HL-60/S4 (cell line): ENCODE data around the gene ARL15.
"Not testable (repeated sequence)": the region's sequence is repeated elsewhere in the genome, so short reads cannot be mapped to it uniquely, and the experiment has no call there.

ENCODE experiments used
- in situ Hi-C: fragments of 300-500 bp; cut with MboI; formaldehyde crosslinking; loops from 2 replicates; pipeline ENCODE4 v1.14.3; 2022; ENCODE audit warnings: low sequenced_read_pairs

The ARL15 gene

DNA sequence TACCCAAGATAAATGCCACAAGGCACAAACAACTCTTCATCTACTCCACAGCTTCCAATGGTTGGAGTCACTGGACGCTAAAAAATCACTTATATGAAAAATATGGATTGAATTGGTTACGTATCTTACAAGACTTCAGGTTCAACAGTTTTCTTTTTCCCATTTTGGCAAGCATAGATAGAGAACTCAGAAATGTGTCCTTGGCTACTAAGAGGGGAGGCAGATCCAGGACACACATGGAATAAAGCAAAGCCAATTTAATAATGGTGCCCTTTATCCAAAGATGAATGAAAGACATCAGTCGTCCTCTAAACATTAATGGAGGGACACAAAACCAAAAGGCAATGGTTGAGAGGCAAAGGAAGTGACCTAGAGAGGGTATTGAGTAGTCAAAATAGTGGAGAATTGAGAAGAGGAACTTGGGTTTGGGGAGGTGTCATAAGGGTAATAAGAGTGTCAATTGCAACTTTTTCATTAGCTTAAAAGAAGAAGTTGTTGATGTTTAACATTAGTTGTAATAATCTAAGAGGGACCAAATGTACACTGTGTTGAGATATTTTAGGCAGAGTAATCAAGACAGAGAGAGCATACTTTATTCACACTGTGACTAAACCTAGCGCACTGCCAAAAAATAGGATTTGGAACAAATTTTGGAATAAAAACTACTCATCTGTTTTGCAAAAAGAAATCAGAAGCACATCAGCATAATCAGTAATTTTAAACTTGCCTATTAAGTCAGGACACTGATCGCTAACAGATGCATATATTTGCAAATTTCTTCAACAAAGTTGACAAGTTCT, 308.2 kb downstream of the ARL15 start:
- in situ Hi-C loops, result no loop called here

DNA sequence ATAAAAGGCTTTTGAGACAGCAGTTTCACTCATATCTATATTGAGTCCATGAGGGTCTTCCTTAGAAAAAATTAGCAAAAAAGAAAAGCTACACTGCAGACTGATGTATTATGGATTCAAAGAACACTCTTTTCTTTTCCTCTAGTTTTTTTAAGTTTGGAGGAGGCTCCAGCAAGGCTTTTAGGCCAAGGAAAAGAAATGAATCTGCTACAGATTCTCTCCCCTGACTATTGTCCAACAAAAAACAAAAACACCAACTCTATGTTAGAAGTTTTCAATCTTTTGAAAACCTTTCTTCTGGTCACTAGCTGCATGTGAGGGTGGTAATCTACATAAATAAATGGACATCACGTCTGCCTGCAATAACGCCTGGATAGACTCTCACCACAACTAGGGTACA, 310.4 kb downstream of the ARL15 start:
- in situ Hi-C loops, result no loop called here

DNA sequence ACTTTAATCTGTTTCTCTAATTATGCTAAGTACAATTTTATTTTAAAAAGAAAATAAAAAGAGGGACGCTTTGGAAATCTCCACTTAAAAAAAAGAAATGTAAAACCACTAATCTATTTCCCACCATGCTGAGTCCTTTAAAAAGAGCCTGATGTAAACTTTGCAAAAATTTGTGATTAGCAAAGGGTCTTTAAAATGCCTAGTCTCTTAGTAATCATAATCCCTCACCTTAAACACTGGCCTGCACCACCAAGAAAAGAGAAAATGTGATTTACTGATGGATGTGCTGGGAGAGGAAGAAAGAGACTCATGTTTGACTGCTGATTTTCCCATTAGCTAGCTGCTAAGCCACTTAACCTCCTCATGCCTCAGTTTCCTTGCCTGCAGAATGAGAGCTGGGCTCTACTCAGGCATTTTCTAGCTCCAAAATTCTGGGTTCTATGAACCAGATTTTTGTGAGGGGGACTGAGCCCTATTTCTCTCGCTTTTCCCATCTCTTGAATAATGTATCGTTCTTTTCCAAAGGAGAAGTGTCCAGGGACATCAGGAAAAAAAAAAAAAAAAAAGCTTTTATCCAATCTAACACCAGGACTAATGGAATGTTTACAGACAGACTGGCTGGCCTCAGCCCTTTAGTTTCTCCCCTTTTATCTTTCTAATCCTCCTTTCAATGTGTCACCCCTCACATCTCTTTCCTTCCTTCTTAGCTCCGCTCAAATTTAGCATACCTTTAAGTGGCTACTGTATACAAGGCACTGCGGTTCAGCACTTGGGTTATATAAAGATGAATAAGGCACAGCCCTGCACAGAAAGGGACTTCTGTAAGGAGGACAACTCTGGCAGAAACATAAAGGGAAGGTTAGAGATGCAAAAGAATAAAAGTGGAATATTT, 312.4 kb downstream of the ARL15 start:
- in situ Hi-C loops, result no loop called here

DNA sequence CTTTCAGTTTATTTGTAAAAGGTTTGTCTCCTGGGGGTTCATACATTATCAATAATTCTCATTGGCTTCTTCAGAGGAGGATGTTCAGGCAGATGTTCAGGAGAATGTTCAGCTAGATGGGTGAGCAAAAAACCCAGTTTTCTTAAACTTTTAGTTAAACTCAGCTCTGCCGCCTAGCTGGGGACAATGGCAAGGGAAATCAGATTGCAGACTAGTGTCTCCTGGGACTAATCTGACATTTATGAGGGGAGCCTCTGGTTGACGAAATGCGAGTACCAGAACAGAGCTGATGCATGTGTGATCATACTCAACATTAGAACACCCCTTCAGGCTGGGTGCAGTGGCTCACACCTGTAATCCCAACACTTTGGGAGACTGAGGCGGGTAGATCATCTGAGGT, 314.4 kb downstream of the ARL15 start:
- in situ Hi-C loops, result no loop called here

DNA sequence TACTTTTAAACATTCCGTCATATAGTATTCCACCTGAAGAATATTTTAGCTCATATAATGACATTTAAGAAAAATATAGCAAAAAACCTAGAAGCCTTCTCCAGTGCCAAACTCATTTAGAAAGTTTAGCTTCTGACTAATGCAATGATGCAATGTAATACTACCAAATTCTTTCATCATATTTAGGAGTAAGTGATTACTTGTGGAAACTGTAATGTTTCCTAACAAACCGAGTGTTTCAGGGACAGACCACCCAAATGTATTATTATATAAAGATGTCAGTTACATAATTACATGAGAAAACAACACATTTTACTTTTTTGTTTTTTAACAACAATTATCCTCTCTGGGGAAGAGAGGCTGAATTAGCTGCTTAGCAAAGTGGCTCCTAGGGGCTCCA, 316.2 kb downstream of the ARL15 start:
- in situ Hi-C loops, result no loop called here

DNA sequence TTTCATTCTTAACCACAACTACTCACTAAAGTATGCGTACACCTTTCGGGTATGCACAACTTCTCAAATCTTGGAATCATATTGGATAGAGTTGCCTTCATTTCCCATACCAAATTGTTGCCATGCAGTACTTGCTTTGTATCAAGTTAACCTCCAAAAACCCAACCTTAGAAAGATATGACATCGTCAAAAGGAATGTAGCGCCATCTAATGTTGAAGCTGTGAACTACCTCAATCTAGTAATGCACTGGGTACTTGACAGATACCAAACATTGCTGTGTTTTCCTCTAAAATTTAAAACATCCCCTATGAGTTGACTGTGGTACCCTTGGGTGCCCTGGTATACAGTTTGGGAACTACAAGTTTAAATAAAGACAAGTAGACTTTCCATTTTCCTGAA, 318.4 kb downstream of the ARL15 start:
- in situ Hi-C loops, result no loop called here

- in situ Hi-C loops, result no loop called here
These were observed 323.3 kb downstream of the ARL15 start for GRCh38 chr5:53987101-53987500.

- in situ Hi-C loops, result no loop called here
These were observed 324.6 kb downstream of the ARL15 start for GRCh38 chr5:53985796-53986195.

DNA sequence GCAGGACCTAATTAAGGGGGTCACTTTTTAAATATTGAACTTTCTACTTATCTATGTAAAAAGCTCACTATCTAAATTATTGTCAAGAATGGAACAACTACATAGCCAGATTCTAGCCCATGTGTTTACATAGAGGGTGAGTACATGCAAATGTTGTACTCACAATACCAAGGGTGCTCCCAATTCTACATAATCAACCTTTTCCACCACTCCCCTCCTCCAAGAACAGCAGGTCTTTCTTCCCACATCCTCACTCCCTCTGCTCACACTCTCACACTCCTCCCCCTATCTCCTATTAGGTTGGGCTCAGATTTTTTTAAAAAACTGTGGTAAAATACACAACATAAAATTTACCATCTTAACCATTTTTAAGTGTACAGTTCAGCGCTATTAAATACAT, 325.4 kb downstream of the ARL15 start:
- in situ Hi-C loops, result no loop called here

DNA sequence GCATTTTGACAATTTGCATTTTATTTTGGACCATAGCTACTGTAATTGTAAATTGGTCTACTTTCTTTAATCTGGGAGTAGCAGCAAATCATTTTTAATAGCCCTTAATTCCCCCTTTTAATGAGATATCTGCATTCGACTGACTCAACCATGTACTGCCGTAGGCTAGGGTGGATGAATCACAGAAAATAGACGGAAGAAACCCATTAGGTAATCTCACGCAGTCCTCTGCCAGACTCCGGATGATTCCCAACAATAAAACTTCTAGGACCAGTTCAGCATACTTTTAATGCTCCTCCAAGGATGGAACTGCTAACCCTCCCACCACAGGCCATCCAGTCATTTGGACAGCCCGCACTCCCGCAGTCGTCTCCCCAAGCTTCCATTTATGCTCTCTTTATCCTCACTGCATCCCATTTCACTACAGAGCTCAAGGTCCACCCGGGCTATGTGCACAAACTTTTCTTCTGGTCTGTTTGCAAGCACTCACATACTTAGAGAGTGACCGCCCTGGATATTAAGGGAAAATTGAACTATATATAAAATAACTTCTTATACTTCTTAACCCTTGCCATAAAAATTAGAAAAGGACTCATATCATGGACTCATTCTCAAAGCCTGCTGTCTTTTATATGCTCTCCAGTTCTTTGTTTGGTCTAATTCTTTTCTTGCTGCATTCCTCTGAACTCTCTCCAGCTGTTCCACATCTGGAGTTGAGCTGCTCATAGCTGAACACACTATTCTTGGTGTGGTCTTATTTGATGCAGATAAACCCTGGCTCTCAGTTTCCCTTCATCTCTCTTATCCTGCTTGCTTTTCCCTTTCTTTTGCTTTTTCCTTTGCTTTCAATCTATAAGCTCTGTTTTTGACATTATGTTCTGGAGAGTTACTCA, 326.6 kb downstream of the ARL15 start:
- in situ Hi-C loops, result no loop called here

DNA sequence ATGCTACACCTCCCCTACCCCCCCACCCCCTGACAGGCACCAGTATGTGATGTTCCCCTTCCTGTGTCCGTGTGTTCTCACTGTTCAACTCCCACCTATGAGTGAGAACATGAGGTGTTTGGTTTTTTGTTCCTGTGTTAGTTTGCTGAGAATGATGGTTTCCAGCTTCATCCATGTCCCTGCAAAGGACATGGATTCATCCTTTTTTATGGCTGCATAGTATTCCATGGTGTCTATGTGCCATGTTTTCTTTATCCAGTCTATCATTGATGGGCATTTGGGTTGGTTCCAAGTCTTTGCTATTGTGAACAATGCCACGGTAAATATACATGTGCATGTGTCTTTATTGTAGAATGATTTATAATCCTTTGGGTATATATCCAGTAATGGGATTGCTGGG, 328.1 kb downstream of the ARL15 start:
- in situ Hi-C loops, result not testable (repeated sequence)

DNA sequence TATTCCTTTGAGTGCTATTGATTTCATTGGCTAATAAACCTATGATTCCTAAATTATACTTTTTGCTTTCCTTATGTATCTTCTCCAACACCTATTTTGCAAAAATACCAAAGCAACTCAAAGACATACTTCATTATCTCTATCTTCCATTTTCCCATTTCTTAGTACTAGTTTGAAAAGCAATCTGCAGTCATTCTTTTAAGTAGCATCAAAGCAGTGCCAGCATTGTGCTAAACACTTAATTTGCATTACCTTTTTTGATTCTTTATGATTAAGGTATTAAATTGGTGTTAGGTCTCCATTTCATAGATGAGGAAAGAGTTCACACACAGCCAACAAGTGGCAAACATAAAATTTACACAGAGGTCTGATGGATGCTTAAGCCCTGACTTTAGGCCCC, 330.3 kb downstream of the ARL15 start:
- in situ Hi-C loops, result no loop called here

- in situ Hi-C loops, result no loop called here
These were observed 336.4 kb downstream of the ARL15 start for GRCh38 chr5:53974021-53974420.

- in situ Hi-C loops, result no loop called here
These were observed 338.1 kb downstream of the ARL15 start for GRCh38 chr5:53972314-53972713.

DNA sequence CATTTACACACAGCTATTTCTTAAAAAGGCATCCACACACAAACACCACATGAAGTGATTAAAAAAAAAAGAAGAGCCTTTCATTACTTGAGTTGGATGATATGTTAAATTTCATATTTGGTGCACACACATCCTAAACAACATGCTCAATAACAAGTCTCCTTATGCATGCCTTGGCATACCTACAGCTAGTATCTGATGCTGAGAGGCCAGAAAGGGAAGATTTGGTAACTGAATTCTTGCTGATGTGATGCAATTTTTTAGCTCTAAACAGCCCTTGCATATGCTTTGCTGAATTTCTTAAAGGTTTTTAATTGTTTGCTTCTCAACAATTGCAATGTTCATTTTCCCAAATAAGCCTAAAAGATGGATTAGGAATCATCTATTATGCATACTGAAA, 338.8 kb downstream of the ARL15 start:
- in situ Hi-C loops, result no loop called here

DNA sequence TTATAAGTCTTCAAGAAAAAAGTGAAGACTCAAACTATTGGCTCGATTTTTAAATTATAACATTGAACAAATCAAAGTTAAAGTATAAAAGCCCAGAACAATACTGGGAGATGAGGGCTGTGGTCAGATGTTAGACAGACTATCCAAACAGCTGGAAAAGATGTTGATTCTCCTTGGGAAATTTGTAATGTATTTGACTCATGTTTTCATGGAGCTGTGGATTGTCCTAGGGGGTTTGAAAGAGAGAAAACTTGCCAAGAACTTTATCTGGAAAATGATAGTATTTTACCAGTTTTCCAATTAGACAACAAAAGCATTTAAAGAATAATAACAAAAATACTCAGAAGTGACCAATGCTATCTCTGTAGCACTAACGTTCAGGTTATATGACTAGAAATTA, 339.2 kb downstream of the ARL15 start:
- in situ Hi-C loops, result no loop called here

DNA sequence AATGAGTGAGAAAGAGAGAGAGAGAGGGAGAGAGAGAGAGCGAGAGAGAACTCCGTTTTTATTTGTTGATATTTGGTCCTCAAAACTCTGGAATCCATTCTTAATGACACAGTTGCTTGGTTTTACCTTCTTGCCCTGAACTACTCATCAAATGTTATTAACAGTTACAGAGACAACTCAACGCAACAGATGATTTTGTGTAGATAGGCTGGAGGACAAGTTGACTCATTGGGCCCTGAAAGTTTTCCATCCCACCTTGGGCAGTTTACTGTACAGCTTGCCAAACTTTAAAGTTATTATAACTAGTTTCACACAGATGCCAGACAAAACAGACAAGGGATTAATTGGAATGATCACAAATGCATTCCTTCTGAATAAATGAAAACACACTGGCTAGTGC, 339.9 kb downstream of the ARL15 start:
- in situ Hi-C loops, result no loop called here

DNA sequence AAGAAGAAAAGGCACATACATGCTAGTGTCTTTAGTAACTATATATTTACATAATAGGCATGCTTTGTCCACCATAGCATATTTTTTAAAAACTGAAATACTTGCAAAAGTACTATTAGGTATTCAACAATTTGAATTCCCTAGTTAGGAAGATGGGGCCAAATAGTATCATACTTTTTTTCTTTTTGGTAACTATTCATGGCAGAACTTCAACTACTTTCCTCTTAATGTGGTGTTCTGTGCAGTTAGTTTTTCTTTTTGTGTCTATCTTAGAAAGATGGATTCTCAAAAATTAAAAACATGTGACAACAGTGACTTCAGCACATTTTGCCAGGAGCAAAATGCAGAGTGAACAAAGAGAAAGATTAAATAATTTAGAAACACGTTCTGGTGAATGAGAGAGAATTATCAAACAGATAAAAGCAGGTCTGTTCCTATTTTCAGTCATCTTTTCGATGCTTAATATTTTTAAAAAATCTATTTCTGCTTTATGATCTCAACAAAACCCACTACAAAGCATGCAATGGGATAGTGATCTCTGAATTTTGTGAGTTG, 341.1 kb downstream of the ARL15 start:
- in situ Hi-C loops, result no loop called here

DNA sequence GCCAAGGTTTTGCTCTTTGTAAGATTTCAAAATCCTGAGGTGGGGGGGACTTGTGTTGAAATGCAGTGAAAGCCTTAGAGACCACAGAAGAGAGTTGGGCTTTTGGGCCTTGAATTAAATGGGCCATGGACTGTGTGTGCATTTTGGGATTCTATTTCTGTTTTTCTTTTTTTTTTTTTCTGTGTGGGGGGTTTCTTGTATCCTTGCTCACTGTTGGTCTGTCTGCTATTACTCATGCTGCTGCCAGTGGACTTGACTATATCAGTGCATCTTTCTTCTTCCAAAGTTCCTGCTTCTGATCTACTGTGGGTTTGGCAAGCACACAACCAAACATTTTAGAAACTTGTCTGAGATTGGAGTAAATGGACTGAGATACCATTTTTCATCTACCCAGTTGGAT, 344.9 kb downstream of the ARL15 start:
- in situ Hi-C loops, result no loop called here

DNA sequence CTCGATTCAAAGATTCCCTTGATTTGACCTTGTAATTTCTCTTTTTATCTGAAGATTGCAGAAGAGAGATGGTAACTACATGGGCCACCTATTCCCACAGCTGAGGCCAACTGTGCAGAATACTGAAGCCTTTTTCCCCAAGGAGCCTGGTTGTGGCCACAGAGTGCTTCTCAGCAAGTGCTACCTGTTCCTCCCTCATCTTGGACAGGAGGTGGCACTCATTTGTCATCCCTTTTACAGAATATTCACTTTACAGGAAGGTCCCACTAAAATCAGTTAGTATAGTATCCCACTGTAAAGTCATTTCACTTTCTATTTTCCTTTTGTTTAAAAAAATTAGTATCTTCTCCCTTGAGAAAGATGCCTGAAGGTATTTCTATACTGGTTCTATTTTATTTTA, 346.4 kb downstream of the ARL15 start:
- in situ Hi-C loops, result no loop called here

DNA sequence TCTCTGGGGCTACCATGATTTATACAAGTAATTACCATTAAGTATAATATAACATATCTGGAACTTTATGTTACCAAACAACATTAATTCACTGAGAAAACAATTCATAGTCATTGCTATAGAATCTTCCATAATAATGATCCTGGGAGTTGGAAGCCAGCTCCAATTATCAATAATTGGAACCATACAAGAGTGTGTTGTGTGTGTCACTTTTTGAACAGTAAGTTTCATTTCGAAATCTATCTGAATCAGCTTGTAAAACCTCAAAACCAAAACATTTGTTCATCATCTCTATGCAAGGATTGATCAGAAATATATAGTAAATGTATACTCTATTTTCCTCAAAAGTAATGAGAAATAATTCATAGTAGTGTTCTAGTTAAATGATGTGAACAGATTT, 348.1 kb downstream of the ARL15 start:
- in situ Hi-C loops, result no loop called here
